WTC11 (cell line): ENCODE results near the gene PARK7. TPM values are rescaled to one million over a fixed set of nuclear protein-coding genes. Genes with fewer than 3 reads are reported as not detected.

Experiments
- ATAC-seq: fragments of 200-7000 bp; cut with Tn5 transposase; 2 replicates; pipeline ENCODE4 v1.10.0; 2021; ENCODE audit warnings: mild to moderate bottlenecking, moderate library complexity
- CTCF ChIA-PET: fragments of 300-600 bp; sonication (Branson Sonifier 250); formaldehyde crosslinking; loops from one replicate; lab custom pipeline; 2021; ENCODE audit warnings: antibody characterized with exemption; lab: Charles Lee
- POLR2A ChIA-PET: fragments of 350-600 bp; sonication (Branson Sonifier 250); formaldehyde crosslinking; loops from one replicate; lab custom pipeline; 2021; ENCODE audit warnings: antibody characterized with exemption; lab: Charles Lee
- DNase-seq: peaks from one replicate; pipeline ENCODE4 v3.0.0; 2021; ENCODE audit warnings: low spot score
- H3K27ac Mint-ChIP-seq: 2 replicates; pipeline ENCODE4 v1.8.0; 2021; ENCODE audit warnings: mixed read lengths
- H3K27me3 Mint-ChIP-seq: 2 replicates; pipeline ENCODE4 v1.8.0; 2021; ENCODE audit warnings: low read depth, mild to moderate bottlenecking, moderate library complexity, mixed read lengths
- H3K36me3 Mint-ChIP-seq: 2 replicates; pipeline ENCODE4 v1.8.0; 2021; ENCODE audit warnings: mixed read lengths
- H3K4me1 Mint-ChIP-seq: 2 replicates; pipeline ENCODE4 v1.8.0; 2022; ENCODE audit warnings: mixed read lengths
- H3K4me3 Mint-ChIP-seq: 2 replicates; pipeline ENCODE4 v1.8.0; 2021; ENCODE audit warnings: mild to moderate bottlenecking, moderate library complexity, mixed read lengths
- H3K9me3 Mint-ChIP-seq: 2 replicates; pipeline ENCODE4 v1.8.0; 2021; ENCODE audit warnings: mixed read lengths
- AR ChIP-seq: fragments of 250-450 bp; sonication (Bioruptor Pico); IDR thresholded peaks from 2 replicates; pipeline ENCODE4 v1.9.0; 2021; ENCODE audit warnings: mild to moderate bottlenecking
- CREM ChIP-seq: sonication (generic); formaldehyde crosslinking; IDR thresholded peaks from 2 replicates; pipeline ENCODE4 v1.8.1; 2022; ENCODE audit warnings: mild to moderate bottlenecking, missing genetic modification reagents, moderate library complexity
- ELF4 ChIP-seq: sonication (generic); formaldehyde crosslinking; IDR thresholded peaks from 2 replicates; pipeline ENCODE4 v1.8.1; 2022; ENCODE audit warnings: low read depth, mild to moderate bottlenecking, moderate library complexity, missing genetic modification reagents
- ESRRA ChIP-seq: sonication (generic); formaldehyde crosslinking; IDR thresholded peaks from 2 replicates; pipeline ENCODE4 v1.8.1; 2022; ENCODE audit warnings: mild to moderate bottlenecking, missing genetic modification reagents, borderline replicate concordance
- FOXP1 ChIP-seq: sonication (generic); formaldehyde crosslinking; IDR thresholded peaks from 2 replicates; pipeline ENCODE4 v1.8.0; 2022; ENCODE audit warnings: missing genetic modification reagents, mild to moderate bottlenecking, moderate library complexity, borderline replicate concordance
- GTF2I ChIP-seq: fragments of 250-450 bp; sonication (Bioruptor Pico); conservative IDR thresholded peaks from 2 replicates; pipeline ENCODE4 v1.4.0; 2021; ENCODE audit warnings: mild to moderate bottlenecking
- HMGA2 ChIP-seq: fragments of 250-450 bp; sonication (Bioruptor Pico); IDR thresholded peaks from 2 replicates; pipeline ENCODE4 v1.4.0; 2021; ENCODE audit warnings: mild to moderate bottlenecking, moderate library complexity
- HMGXB4 ChIP-seq: sonication (generic); formaldehyde crosslinking; IDR thresholded peaks from 2 replicates; pipeline ENCODE4 v1.8.1; 2023; ENCODE audit warnings: mild to moderate bottlenecking, moderate library complexity, missing genetic modification reagents
- MLX ChIP-seq: sonication (generic); formaldehyde crosslinking; IDR thresholded peaks from 2 replicates; pipeline ENCODE4 v1.8.1; 2023; ENCODE audit warnings: mild to moderate bottlenecking, missing genetic modification reagents, moderate library complexity
- OVOL2 ChIP-seq: fragments of 250-450 bp; sonication (Bioruptor Pico); IDR thresholded peaks from 2 replicates; pipeline ENCODE4 v1.9.0; 2021; ENCODE audit warnings: mild to moderate bottlenecking, borderline replicate concordance
- SMAD4 ChIP-seq: sonication (generic); formaldehyde crosslinking; IDR thresholded peaks from 2 replicates; pipeline ENCODE4 v1.8.0; 2022; ENCODE audit warnings: mild to moderate bottlenecking, missing genetic modification reagents
- TCF7 ChIP-seq: sonication (generic); formaldehyde crosslinking; IDR thresholded peaks from 2 replicates; pipeline ENCODE4 v1.8.0; 2022; ENCODE audit warnings: mild to moderate bottlenecking, low read depth, missing genetic modification reagents, moderate library complexity
- ZNF121 ChIP-seq: sonication (generic); formaldehyde crosslinking; IDR thresholded peaks from 2 replicates; pipeline ENCODE4 v1.8.0; 2023; ENCODE audit warnings: missing genetic modification reagents
- ZNF138 ChIP-seq: sonication (generic); formaldehyde crosslinking; conservative IDR thresholded peaks from 2 replicates; pipeline ENCODE4 v1.8.1; 2022; ENCODE audit warnings: mild to moderate bottlenecking, moderate library complexity, missing genetic modification reagents
- ZNF263 ChIP-seq: sonication (generic); formaldehyde crosslinking; IDR thresholded peaks from 2 replicates; pipeline ENCODE4 v1.8.1; 2022; ENCODE audit warnings: low read depth, mild to moderate bottlenecking, moderate library complexity, missing genetic modification reagents
- ZNF396 ChIP-seq: fragments of 250-450 bp; sonication (Bioruptor Pico); IDR thresholded peaks from 2 replicates; pipeline ENCODE4 v1.8.0; 2021; ENCODE audit warnings: mild to moderate bottlenecking, moderate library complexity, borderline replicate concordance
- ZNF425 ChIP-seq: fragments of 250-450 bp; sonication (Bioruptor Pico); conservative IDR thresholded peaks from 2 replicates; pipeline ENCODE4 v1.9.0; 2021; ENCODE audit warnings: mild to moderate bottlenecking
- total RNA-seq: library from RNA; stranded (reverse); gene quantifications from 3 replicates; pipeline ENCODE4 v1.2.3, GENCODE V29; 2021

PARK7 gene
- total RNA-seq, 1 experiment from 2014 or later: 337 TPM

GRCh38 chr1:7983086-7983778, 21.7 kb downstream of the PARK7 start:
- DNase-seq (no peak), ATAC-seq (no peak)
- TF ChIP-seq FOXP1 (0 out of 2 replicates have a peak, but pooled peaks have one; percentile 29), AR (CRISPR knock-in tag) (no peak), CREM (CRISPR knock-in tag) (no peak)
- ChIA-PET CTCF (interaction anchor here (0.5 to 5.5 kb wide), 5 partner anchors 24 to 366 kb away, joined by 3 to 30 read pairs (median 5); no protein-coding TSS in a partner anchor), POLR2A (interaction anchor here (0.6 kb wide), 1 partner anchor 1288 kb away, joined by 9 read pairs; no protein-coding TSS in a partner anchor)
- H3K27ac Mint-ChIP-seq: peak overlapping the region; percentile 93
- H3K27me3 Mint-ChIP-seq: no peaks in the 10 kb centered on the region
- H3K4me3 Mint-ChIP-seq: no peak overlapping the region
- peaks cover 70% of the 10 kb centered on the region for H3K36me3 Mint-ChIP-seq
- H3K9me3 Mint-ChIP-seq: no peaks in the 10 kb centered on the region
- peaks cover 11% of the 10 kb centered on the region for H3K4me1 Mint-ChIP-seq

- Mint-ChIP-seq H3K27ac (peak overlapping the region; percentile 65), H3K4me3 (no peak overlapping the region), H3K36me3 (peaks cover 56% of the 10 kb centered on the region), H3K4me1 (peaks cover 11% of the 10 kb centered on the region), H3K27me3 (no peaks in the 10 kb centered on the region), H3K9me3 (peaks cover under 1% of the 10 kb centered on the region)
- CTCF ChIA-PET: interaction anchor here (1.0 to 5.5 kb wide), 3 partner anchors 10 to 364 kb away, joined by 3 to 30 read pairs (median 7); no protein-coding TSS in a partner anchor
- no peak for TF ChIP-seq TCF7
- TF ChIP-seq HMGXB4: no peak
- TF ChIP-seq HMGA2 (CRISPR knock-in tag): no peak
- no peak for TF ChIP-seq ZNF138
- TF ChIP-seq ZNF425 (CRISPR knock-in tag): no peak
- no peak for TF ChIP-seq ESRRA (CRISPR knock-in tag)
- TF ChIP-seq ZNF121 (CRISPR knock-in tag): no peak
- TF ChIP-seq GTF2I (CRISPR knock-in tag): no peak
- no peak for TF ChIP-seq MLX (CRISPR knock-in tag)
- TF ChIP-seq ELF4: no peak
- TF ChIP-seq SMAD4 (CRISPR knock-in tag): no peak
- no peak for TF ChIP-seq ZNF396 (CRISPR knock-in tag)
- TF ChIP-seq ZNF263: no peak
- no peak for TF ChIP-seq OVOL2
- POLR2A ChIA-PET: no interaction called here
- ATAC-seq: no peak
- DNase-seq: no peak
Observed at GRCh38 chr1:7984811-7985210, 23.3 kb downstream of the PARK7 start.
